H1 (cell line): ENCODE data around the gene NBPF1. TPM values are rescaled to one million over a fixed set of nuclear protein-coding genes. Genes with fewer than 3 reads are reported as not detected.
"Not testable (repeated sequence)": the region's sequence is repeated elsewhere in the genome, so short reads cannot be mapped to it uniquely, and the experiment has no call there.

ENCODE experiments used
- CTCF ChIA-PET: fragments of 300-600 bp; sonication (Branson Sonifier 250); formaldehyde crosslinking; loops from one replicate; lab custom pipeline; 2021; ENCODE audit not compliant: partially characterized antibody; lab: Charles Lee
- POLR2A ChIA-PET: fragments of 300-600 bp; sonication (Branson Sonifier 250); formaldehyde crosslinking; loops from one replicate; lab custom pipeline; 2021; ENCODE audit warnings: inconsistent platforms; ENCODE audit not compliant: partially characterized antibody; lab: Charles Lee
- DNase-seq, 2 experiments: peaks; one replicate each; pipeline versions ENCODE4 v3.0.0 to v3.0.0-alpha.2; 2010 to 2022; ENCODE audit warnings: low spot score in 2 of 2, low read depth in 1 of 2, mixed read lengths in 1 of 2
- FAIRE-seq: peaks from 2 replicates; lab custom pipeline; 2011; peaks lifted over from hg19 to GRCh38; lab: Jason Lieb, UNC
- H2AFZ ChIP-seq: 2 replicates; pipeline ENCODE4 v1.8.1; 2012; ENCODE audit warnings: low read length, inconsistent platforms
- H2AK5ac ChIP-seq: 2 replicates; pipeline ENCODE4 v1.6.1; 2013; ENCODE audit warnings: low read depth, low read length
- H2BK120ac ChIP-seq: replicated peaks from 2 replicates; pipeline ENCODE3; 2013; ENCODE audit warnings: low read depth, low read length, inconsistent platforms
- H2BK12ac ChIP-seq: 2 replicates; pipeline ENCODE4 v1.6.1; 2013; ENCODE audit warnings: low read depth, low read length
- H2BK15ac ChIP-seq: 2 replicates; pipeline ENCODE4 v1.6.1; 2013; ENCODE audit warnings: low read length
- H2BK20ac ChIP-seq: 2 replicates; pipeline ENCODE4 v1.6.1; 2013; ENCODE audit warnings: low read length
- H2BK5ac ChIP-seq: 2 replicates; pipeline ENCODE4 v1.6.1; 2013; ENCODE audit warnings: low read depth, low read length
- H3K14ac ChIP-seq: 2 replicates; pipeline ENCODE4 v1.6.1; 2013; ENCODE audit warnings: inconsistent platforms; ENCODE audit not compliant: insufficient read length
- H3K18ac ChIP-seq: 2 replicates; pipeline ENCODE4 v1.6.1; 2013; ENCODE audit warnings: low read length; ENCODE audit errors: extremely low read depth
- H3K23ac ChIP-seq: 2 replicates; pipeline ENCODE4 v1.6.1; 2013; ENCODE audit warnings: inconsistent platforms; ENCODE audit not compliant: insufficient read length
- H3K23me2 ChIP-seq: 2 replicates; pipeline ENCODE4 v1.6.1; 2013; ENCODE audit warnings: low read depth, low read length
- H3K27ac ChIP-seq: 2 replicates; pipeline ENCODE4 v1.6.1; 2011; ENCODE audit warnings: low read depth, low read length, inconsistent platforms
- H3K27me3 ChIP-seq, 4 experiments: replicated peaks in 1 of 4; 1 replicate in 1 of 4; 2 replicates in 3 of 4; pipeline versions ENCODE4 v1.6.1 to v1.8.1; 2011 to 2013; ENCODE audit warnings: low read length in 3 of 4, mild to moderate bottlenecking in 3 of 4, inconsistent platforms in 2 of 4, mixed read lengths in 2 of 4, moderate library complexity in 1 of 4; ENCODE audit not compliant: control insufficient read depth in 3 of 4, insufficient read depth in 3 of 4; ENCODE audit errors: extremely low read depth in 1 of 4
- H3K36me3 ChIP-seq, 4 experiments: 2 replicates each; pipeline versions ENCODE4 v1.6.1 to v1.8.1; 2011 to 2013; ENCODE audit warnings: mild to moderate bottlenecking in 4 of 4, low read length in 3 of 4, moderate library complexity in 2 of 4, control low read depth in 1 of 4, inconsistent platforms in 1 of 4; ENCODE audit not compliant: insufficient read depth in 4 of 4, control insufficient read depth in 2 of 4
- H3K4ac ChIP-seq: replicated peaks from 2 replicates; pipeline ENCODE3; 2013; ENCODE audit warnings: low read length, low read depth, mixed read lengths, inconsistent platforms; ENCODE audit not compliant: insufficient read length
- H3K4me1 ChIP-seq, 4 experiments: replicated peaks in 1 of 4; 1 replicate in 1 of 4; 2 replicates in 3 of 4; pipeline versions ENCODE4 v1.6.1 to v1.8.1; 2011 to 2013; ENCODE audit warnings: low read length in 3 of 4, inconsistent platforms in 2 of 4, mixed read lengths in 1 of 4; ENCODE audit not compliant: insufficient read depth in 4 of 4, control insufficient read depth in 3 of 4
- H3K4me2 ChIP-seq, 2 experiments: 2 replicates each; pipeline versions ENCODE4 v1.6.1 to v1.8.1; 2011 to 2013; ENCODE audit warnings: low read depth in 2 of 2, low read length in 2 of 2, control low read depth in 1 of 2, inconsistent platforms in 1 of 2, mild to moderate bottlenecking in 1 of 2; ENCODE audit not compliant: insufficient read depth in 1 of 2
- H3K4me3 ChIP-seq, 4 experiments: fragments of 200-600, 300-600 bp in 1 of 4; sonication (generic), shearing (Covaris generic), sonication (Bioruptor Twin) in 1 of 4; 2 replicates each; pipeline versions ENCODE4 v1.5.1 to v1.8.1; 2011 to 2016; ENCODE audit warnings: low read length in 4 of 4, low read depth in 3 of 4, control low read depth in 2 of 4, inconsistent platforms in 2 of 4, mild to moderate bottlenecking in 2 of 4, mixed read lengths in 1 of 4, moderate library complexity in 1 of 4; ENCODE audit not compliant: insufficient read depth in 2 of 4; ENCODE audit errors: extremely low read depth in 1 of 4
- H3K56ac ChIP-seq: replicated peaks from 2 replicates; pipeline ENCODE3; 2013; ENCODE audit warnings: low read depth, mild to moderate bottlenecking, mixed read lengths, low read length, inconsistent platforms; ENCODE audit not compliant: insufficient read length
- H3K79me1 ChIP-seq: 2 replicates; pipeline ENCODE4 v1.6.1; 2013; ENCODE audit warnings: low read depth, low read length, control low read depth
- H3K79me2 ChIP-seq, 2 experiments: 2 replicates each; pipeline versions ENCODE4 v1.6.1 to v1.8.1; 2012 to 2013; ENCODE audit warnings: low read length in 2 of 2, mild to moderate bottlenecking in 2 of 2, inconsistent platforms in 1 of 2; ENCODE audit not compliant: insufficient read depth in 2 of 2, control insufficient read depth in 1 of 2
- H3K9ac ChIP-seq, 4 experiments: replicated peaks in 1 of 4; 1 replicate in 1 of 4; 2 replicates in 3 of 4; pipeline versions ENCODE4 v1.6.1 to v1.8.1; 2011 to 2013; ENCODE audit warnings: low read depth in 3 of 4, low read length in 3 of 4, control low read depth in 2 of 4, mild to moderate bottlenecking in 2 of 4, moderate library complexity in 2 of 4, inconsistent platforms in 1 of 4; ENCODE audit errors: extremely low read depth in 1 of 4
- H3K9me3 ChIP-seq, 2 experiments: 2 replicates each; pipeline versions ENCODE4 v1.6.1 to v1.8.1; 2012 to 2013; ENCODE audit warnings: mild to moderate bottlenecking in 2 of 2, moderate library complexity in 2 of 2, control low read depth in 1 of 2, inconsistent platforms in 1 of 2, low read depth in 1 of 2, low read length in 1 of 2, mixed read lengths in 1 of 2; ENCODE audit not compliant: insufficient read depth in 2 of 2
- H4K20me1 ChIP-seq, 2 experiments: replicated peaks in 1 of 2; 2 replicates each; pipeline versions ENCODE3 to v1.8.1; 2011 to 2013; ENCODE audit warnings: inconsistent platforms in 2 of 2, low read length in 2 of 2, mild to moderate bottlenecking in 1 of 2; ENCODE audit not compliant: insufficient read depth in 2 of 2, control insufficient read depth in 1 of 2
- H4K5ac ChIP-seq: 2 replicates; pipeline ENCODE4 v1.6.1; 2013; ENCODE audit warnings: low read length, low read depth, mixed read lengths, inconsistent platforms; ENCODE audit not compliant: insufficient read length
- H4K8ac ChIP-seq: 2 replicates; pipeline ENCODE4 v1.8.0; 2013; ENCODE audit warnings: mild to moderate bottlenecking, moderate library complexity, low read length, inconsistent platforms; ENCODE audit not compliant: insufficient read depth; ENCODE audit errors: extremely low read depth
- H4K91ac ChIP-seq: replicated peaks from 2 replicates; pipeline ENCODE3; 2013; ENCODE audit warnings: low read length, mixed read lengths, inconsistent platforms; ENCODE audit not compliant: insufficient read length
- WGBS, 2 experiments: shearing (Covaris generic) in 1 of 2; methylation state at CpG; one replicate each; pipeline versions ENCODE4 v1.1.6 to v1.1.7; 2013 to 2015; ENCODE audit warnings: low lambda C conversion rate in 2 of 2, mixed read lengths in 2 of 2, inconsistent platforms in 1 of 2, low coverage in 1 of 2, missing lambda C conversion rate in 1 of 2; ENCODE audit not compliant: insufficient replicate concordance in 2 of 2, insufficient coverage in 1 of 2, insufficient read length in 1 of 2; ENCODE audit errors: extremely low coverage in 1 of 2, missing lambda C conversion rate in 1 of 2; 5-methylcytosine and 5-hydroxymethylcytosine counted together
- polyA plus RNA-seq, 7 experiments: library from polyadenylated mRNA; depleted of rRNA in 3 of 7; stranded (reverse) in 5 of 7; unstranded in 2 of 7; fragments of >200 nt in 5 of 7; fragments of 200-250 nt in 2 of 7; gene quantifications; 1 replicate in 5 of 7; 2 replicates in 1 of 7; 4 replicates in 1 of 7; pipeline versions ENCODE4 v1.2.1 to v1.2.3, GENCODE V29; 2011 to 2013; ENCODE audit warnings: missing spikeins in 2 of 7, mixed read lengths in 2 of 7
- total RNA-seq: library from RNA; stranded (reverse); fragmentation: NEBNext Ultra II Directional; extraction: Animal tissue kit (Norgen Biotek cat#: 25700); gene quantifications from 2 replicates; pipeline ENCODE4 v1.2.1, GENCODE V29; 2021

Gene NBPF1
- total and polyA plus RNA-seq, 2 of the 8 experiments (the other 6 are each of a cell fraction or from before 2014, with no cell fraction given), result 9.6 to 19.3 TPM

DNA sequence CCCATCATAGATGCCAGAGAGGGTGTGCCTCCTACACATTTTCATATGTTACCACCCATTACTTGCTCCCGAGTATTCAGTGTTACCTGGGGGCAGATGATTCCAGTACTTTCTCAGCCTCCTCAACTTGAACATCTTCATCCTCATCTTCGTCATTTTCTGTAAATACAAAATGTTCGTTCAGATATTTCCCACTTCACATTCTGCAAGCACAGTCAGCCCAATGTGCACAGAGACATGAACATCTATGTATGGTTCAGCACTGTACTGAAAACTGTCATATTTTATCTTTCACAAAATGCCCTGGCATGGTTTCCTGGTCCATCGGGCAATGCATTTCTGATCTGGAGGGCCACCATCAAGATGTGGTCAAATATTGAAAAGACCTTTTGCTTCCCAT, 25.7 kb downstream of the NBPF1 start:
- H3K4me1 ChIP-seq, H3K27ac ChIP-seq, H3K18ac ChIP-seq, DNase-seq, H3K9me3 ChIP-seq, CTCF ChIA-PET, H3K79me2 ChIP-seq, H2BK12ac ChIP-seq, H3K23ac ChIP-seq, H4K91ac ChIP-seq, POLR2A ChIA-PET, H3K27me3 ChIP-seq, H2AK5ac ChIP-seq, H2AFZ ChIP-seq, H3K14ac ChIP-seq, H4K5ac ChIP-seq, H3K4ac ChIP-seq, H2BK20ac ChIP-seq, H3K79me1 ChIP-seq, H3K23me2 ChIP-seq, H3K4me3 ChIP-seq, H4K20me1 ChIP-seq, FAIRE-seq, H3K4me2 ChIP-seq, H3K36me3 ChIP-seq, H2BK15ac ChIP-seq, H4K8ac ChIP-seq, H3K56ac ChIP-seq, H2BK5ac ChIP-seq, H2BK120ac ChIP-seq, H3K9ac ChIP-seq: not testable (repeated sequence)
- 86% methylated on average over 4 of the region's 4 CpGs; no CpG with 5 or more reads in 1 of the 2 experiments for WGBS, 2 experiments

DNA sequence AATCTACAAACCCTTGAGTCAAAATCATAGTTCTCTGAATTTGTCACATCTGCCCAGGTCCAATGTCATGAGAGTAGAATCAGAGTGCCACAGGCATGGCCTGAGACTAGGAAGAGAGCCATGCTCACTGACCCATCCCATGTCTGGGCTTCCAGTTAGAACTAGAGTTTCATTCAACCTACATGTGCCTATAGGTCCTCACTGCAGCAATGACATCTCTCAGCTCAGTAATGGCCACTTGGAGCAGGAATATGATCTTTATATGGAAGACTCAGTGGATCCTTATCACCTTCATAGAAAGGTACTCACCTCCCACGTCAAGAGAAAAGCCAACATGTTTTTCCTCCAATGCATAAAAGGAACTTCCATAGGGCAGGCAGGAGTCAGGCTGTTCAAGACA, 48.0 kb downstream of the NBPF1 start:
- H3K18ac ChIP-seq, H3K79me2 ChIP-seq, H4K5ac ChIP-seq, H3K23ac ChIP-seq, H3K27me3 ChIP-seq, H3K36me3 ChIP-seq, H2BK120ac ChIP-seq, H4K8ac ChIP-seq, H3K23me2 ChIP-seq, H3K27ac ChIP-seq, H3K4me1 ChIP-seq, H3K14ac ChIP-seq, H2BK12ac ChIP-seq, H2BK5ac ChIP-seq, H3K79me1 ChIP-seq, H3K4ac ChIP-seq, POLR2A ChIA-PET, H2BK15ac ChIP-seq, DNase-seq, H2BK20ac ChIP-seq, H2AFZ ChIP-seq, H3K4me3 ChIP-seq, H4K20me1 ChIP-seq, FAIRE-seq, H4K91ac ChIP-seq, H3K9me3 ChIP-seq, H2AK5ac ChIP-seq, H3K9ac ChIP-seq, H3K56ac ChIP-seq, H3K4me2 ChIP-seq: not testable (repeated sequence)
- WGBS, 2 experiments, result no CpG with 5 or more reads among the region's 1 CpG
- CTCF ChIA-PET, result interaction anchor here (0.7 to 2.8 kb wide), 2 partner anchors 60 to 158 kb away, joined by 3 to 13 read pairs; no protein-coding TSS in a partner anchor
